ENCODE results near the gene TMEM266. TPM values are rescaled to one million over a fixed set of nuclear protein-coding genes. Genes with fewer than 3 reads are reported as not detected.

The TMEM266 gene
- total and polyA plus RNA-seq, 2 experiments from 2014 or later, result 0.42 to 5.0 TPM

GRCh38 chr15:76071806-76072205 lies 12.0 kb downstream of the TMEM266 start:
- ATAC-seq (0 out of 3 replicates have a peak, but pooled peaks have one; percentile 24), DNase-seq (ENCODE audit: low spot score) (no peak)
- peaks cover 4% of the 10 kb centered on the region; the same call in 1 of the 3 replicates for H3K4me1 Mint-ChIP-seq
- Histone ChIP-seq H3K27ac (ENCODE audit: low read depth) (no peak overlapping the region), H2AFZ (no peak overlapping the region), H3K27me3 (ENCODE audit: insufficient read depth) (no peaks in the 10 kb centered on the region), H3F3A (replicated peaks; ENCODE audit: low read depth) (no peaks in the 10 kb centered on the region), H3K4me1 (ENCODE audit: insufficient read depth) (no peaks in the 10 kb centered on the region; the same call in 1 of the 2 replicates), H3K4me2 (no peak overlapping the region), H3K79me2 (replicated peaks; ENCODE audit: insufficient read depth) (no peaks in the 10 kb centered on the region), H3K9me2 (ENCODE audit: insufficient read depth) (0 out of 2 replicates have a peak, but pooled peaks cover 3% of the 10 kb centered on the region), H3K4me3 (no peak overlapping the region), H3K36me3 (ENCODE audit: insufficient read depth) (no peaks in the 10 kb centered on the region), H4K20me1 (replicated peaks; ENCODE audit: insufficient read depth) (no peaks in the 10 kb centered on the region)
- no peaks in the 10 kb centered on the region for H3K36me3 Mint-ChIP-seq (ENCODE audit: low read depth)
- H3K4me3 Mint-ChIP-seq, result no peak overlapping the region
- H3K27me3 Mint-ChIP-seq (ENCODE audit: insufficient read depth, low read depth, poor library complexity), result no peaks in the 10 kb centered on the region
- no peak for TF ChIP-seq CTCF (conservative IDR thresholded peaks at IDR 0.05; ENCODE audit: low read depth in 2 of 2)
- no peak for TF ChIP-seq ETS1 (IDR thresholded peaks at IDR 0.05)
- TF ChIP-seq STAT1 (IDR thresholded peaks at IDR 0.05; ENCODE audit: unreplicated experiment), result no peak
- no peak for TF ChIP-seq ZNF462 (CRISPR knock-in tag; IDR thresholded peaks at IDR 0.05)
- no peak for TF ChIP-seq REST (IDR thresholded peaks at IDR 0.05; ENCODE audit: unreplicated experiment)
- TF ChIP-seq JUNB (IDR thresholded peaks at IDR 0.05; ENCODE audit: unreplicated experiment), result no peak
- TF ChIP-seq EZH2 (IDR thresholded peaks at IDR 0.05; ENCODE audit: low read depth, unreplicated experiment), result no peak
- no peak for TF ChIP-seq CREB1 (CRISPR knock-in tag; IDR thresholded peaks at IDR 0.05; ENCODE audit: low read depth)
- no peak for TF ChIP-seq ZNF114 (CRISPR knock-in tag; IDR thresholded peaks at IDR 0.05)
- no peak for TF ChIP-seq POLR2AphosphoS5 (IDR thresholded peaks at IDR 0.05; ENCODE audit: low read depth)
- no peak for TF ChIP-seq EZH2phosphoT487 (IDR thresholded peaks at IDR 0.05; ENCODE audit: unreplicated experiment)
- no peak for TF ChIP-seq NANOG (IDR thresholded peaks at IDR 0.05; ENCODE audit: borderline replicate concordance)
- no peak for TF ChIP-seq ZNF331 (CRISPR knock-in tag; IDR thresholded peaks at IDR 0.05; ENCODE audit: low read depth)
- no peaks in the 10 kb centered on the region for H3K9me3 Mint-ChIP-seq
- H3K27ac Mint-ChIP-seq, result no peak overlapping the region

All from GM23338 (cell line).